Mucosa of descending colon (tissue), 3 donors: Measurements from ENCODE around the gene DNAI2. TPM values are rescaled to one million over a fixed set of nuclear protein-coding genes. Genes with fewer than 3 reads are reported as not detected.

ENCODE experiments used
- ATAC-seq: fragments of 200-7000 bp; cut with Tn5 transposase; one replicate; pipeline ENCODE4 v1.9.1; 2020; ENCODE audit warnings: mild to moderate bottlenecking, moderate library complexity
- DNase-seq, 3 donors: peaks; one replicate each; pipeline ENCODE4 v3.0.0-alpha.2; 2020
- H3K36me3 ChIP-seq: fragments of 200-600 bp; one replicate; pipeline ENCODE4 v1.8.0; 2021; ENCODE audit warnings: low read depth, mild to moderate bottlenecking
- H3K4me1 ChIP-seq: fragments of 200-600 bp; one replicate; pipeline ENCODE4 v1.8.0; 2021; ENCODE audit warnings: low read depth, mild to moderate bottlenecking
- H3K4me3 ChIP-seq: fragments of 200-600 bp; one replicate; pipeline ENCODE4 v1.8.0; 2021; ENCODE audit warnings: mild to moderate bottlenecking
- H3K9me3 ChIP-seq: fragments of 200-600 bp; one replicate; pipeline ENCODE4 v1.8.0; 2021; ENCODE audit warnings: mild to moderate bottlenecking
- intact Hi-C, 2 donors: fragments of 100-400 bp; cut with DNase I in 1 of 2; cut with micrococcal nuclease in 1 of 2; formaldehyde crosslinking; loops; one replicate each; pipeline versions ENCODE4 v1.11.0 to v1.11.1; 2022; cut with DNase I, micrococcal nuclease
- total RNA-seq, 3 donors: library from RNA; stranded (reverse); fragmentation: NEBNext Ultra II Directional in 2 of 3; extraction: Animal tissue kit (Norgen Biotek cat#: 25700) in 2 of 3; gene quantifications; one replicate each; pipeline versions ENCODE4 v1.2.1 to v1.2.4, GENCODE V29; 2021 to 2023
- TF ChIP-seq, protein P1 (sequence below): fragments of 200-600 bp; IDR thresholded peaks from one replicate; pipeline ENCODE4 v1.8.0; 2022; ENCODE audit warnings: antibody characterized with exemption, mild to moderate bottlenecking
- donor health status: DM: no; HTN: no; CAD: no; lungs with moderate emphysema.
- donor health status: DM: no; HTN: no; CAD: no.
- donor health status: DM: no; HTN: yes; CAD: no.

DNAI2 gene
- total RNA-seq, 3 donors from 2014 or later, result not detected

DNA sequence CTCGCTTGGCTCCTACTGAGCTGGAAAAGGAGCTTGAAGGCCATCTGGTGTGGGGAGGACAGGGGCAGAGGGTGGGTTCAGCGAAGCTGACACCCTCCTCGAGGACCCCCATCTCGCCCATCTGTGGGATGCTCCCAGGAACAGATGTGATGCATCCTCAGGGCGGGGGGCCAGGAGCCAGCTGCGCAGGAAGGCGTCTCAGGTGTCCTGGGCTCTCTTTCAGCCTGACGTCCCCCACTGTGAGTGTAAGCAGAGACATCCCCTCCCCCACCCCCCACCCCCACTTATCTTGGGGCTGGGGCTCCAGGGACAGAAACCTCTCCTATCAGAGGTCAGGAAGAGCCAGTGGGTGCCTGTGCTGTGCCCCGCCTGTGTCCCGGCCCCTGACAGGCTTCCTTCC lies 68.2 kb downstream of the DNAI2 start:
- Histone ChIP-seq H3K4me1 (no peaks in the 10 kb centered on the region), H3K4me3 (no peak overlapping the region), H3K36me3 (no peaks in the 10 kb centered on the region), H3K9me3 (no peaks in the 10 kb centered on the region)
- intact Hi-C loops, result no loop called here
- TF ChIP-seq, protein P1, sequence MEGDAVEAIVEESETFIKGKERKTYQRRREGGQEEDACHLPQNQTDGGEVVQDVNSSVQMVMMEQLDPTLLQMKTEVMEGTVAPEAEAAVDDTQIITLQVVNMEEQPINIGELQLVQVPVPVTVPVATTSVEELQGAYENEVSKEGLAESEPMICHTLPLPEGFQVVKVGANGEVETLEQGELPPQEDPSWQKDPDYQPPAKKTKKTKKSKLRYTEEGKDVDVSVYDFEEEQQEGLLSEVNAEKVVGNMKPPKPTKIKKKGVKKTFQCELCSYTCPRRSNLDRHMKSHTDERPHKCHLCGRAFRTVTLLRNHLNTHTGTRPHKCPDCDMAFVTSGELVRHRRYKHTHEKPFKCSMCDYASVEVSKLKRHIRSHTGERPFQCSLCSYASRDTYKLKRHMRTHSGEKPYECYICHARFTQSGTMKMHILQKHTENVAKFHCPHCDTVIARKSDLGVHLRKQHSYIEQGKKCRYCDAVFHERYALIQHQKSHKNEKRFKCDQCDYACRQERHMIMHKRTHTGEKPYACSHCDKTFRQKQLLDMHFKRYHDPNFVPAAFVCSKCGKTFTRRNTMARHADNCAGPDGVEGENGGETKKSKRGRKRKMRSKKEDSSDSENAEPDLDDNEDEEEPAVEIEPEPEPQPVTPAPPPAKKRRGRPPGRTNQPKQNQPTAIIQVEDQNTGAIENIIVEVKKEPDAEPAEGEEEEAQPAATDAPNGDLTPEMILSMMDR, result no peak
- DNase-seq (no peak), ATAC-seq (no peak)

DNA sequence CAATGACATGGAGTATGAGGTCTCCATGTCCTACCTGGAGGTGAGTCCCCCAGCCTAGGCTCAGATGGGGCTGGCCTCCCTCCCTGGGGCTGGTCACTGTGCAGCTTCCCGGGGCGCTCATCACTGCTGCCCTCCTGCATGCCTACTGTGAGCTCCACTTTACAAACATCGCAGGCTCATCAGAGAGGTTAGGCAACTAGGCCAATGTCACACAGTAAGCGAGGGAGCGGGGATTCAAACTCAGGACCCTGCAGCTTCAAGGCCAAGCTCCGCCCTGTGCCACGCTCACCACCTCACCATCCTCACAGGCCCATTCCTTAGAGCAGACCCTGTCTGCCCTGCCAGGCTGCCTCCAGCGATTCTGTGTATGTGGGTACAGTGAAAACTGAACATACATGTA lies 69.1 kb downstream of the DNAI2 start:
- H3K4me3 ChIP-seq, result no peak overlapping the region
- ATAC-seq (no peak), DNase-seq (no peak)
- intact Hi-C loops, result no loop called here
- TF ChIP-seq, protein P1, result no peak
- no peaks in the 10 kb centered on the region for H3K4me1 ChIP-seq
- H3K9me3 ChIP-seq, result no peaks in the 10 kb centered on the region
- no peaks in the 10 kb centered on the region for H3K36me3 ChIP-seq

DNA sequence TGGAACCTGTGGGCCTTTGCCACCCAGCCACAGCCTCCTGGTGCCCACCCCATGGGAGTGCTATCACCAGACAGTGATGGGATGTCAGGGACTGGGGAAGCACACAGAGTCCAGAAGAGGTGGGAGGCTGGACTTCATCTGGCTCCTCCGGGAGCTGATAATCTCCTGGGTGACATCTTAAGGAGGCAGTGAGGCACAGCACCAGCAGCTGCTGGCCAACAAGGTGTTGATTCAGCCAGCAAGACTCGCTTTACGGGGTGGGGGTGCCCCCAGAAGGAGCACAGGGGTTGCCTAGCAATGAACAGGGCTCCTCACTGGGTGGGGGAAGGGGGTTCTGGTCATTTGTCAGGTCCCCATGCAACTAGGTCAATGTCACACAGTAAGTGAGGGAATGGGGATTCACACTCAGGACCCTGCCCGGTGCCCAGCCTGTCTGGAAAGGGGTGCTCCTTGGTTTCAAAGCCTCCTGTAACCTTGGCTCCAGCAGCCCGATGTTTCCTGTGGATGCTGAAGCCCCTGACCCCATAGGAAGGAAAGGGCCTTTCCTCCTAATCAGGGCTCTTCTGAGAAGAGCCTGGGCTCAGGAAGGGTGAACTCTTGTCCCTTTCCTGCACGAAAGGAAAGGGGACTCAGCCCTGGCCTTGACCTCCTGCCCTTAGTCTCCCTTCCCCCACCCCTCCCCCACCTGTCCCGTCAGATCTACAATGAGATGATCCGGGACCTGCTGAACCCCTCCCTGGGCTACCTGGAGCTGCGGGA lies 69.7 kb downstream of the DNAI2 start:
- DNase-seq (no peak), ATAC-seq (no peak)
- no peaks in the 10 kb centered on the region for H3K9me3 ChIP-seq
- intact Hi-C loops, result no loop called here
- TF ChIP-seq, protein P1, result no peak
- H3K4me3 ChIP-seq, result no peak overlapping the region
- no peaks in the 10 kb centered on the region for H3K36me3 ChIP-seq
- H3K4me1 ChIP-seq, result no peaks in the 10 kb centered on the region

DNA sequence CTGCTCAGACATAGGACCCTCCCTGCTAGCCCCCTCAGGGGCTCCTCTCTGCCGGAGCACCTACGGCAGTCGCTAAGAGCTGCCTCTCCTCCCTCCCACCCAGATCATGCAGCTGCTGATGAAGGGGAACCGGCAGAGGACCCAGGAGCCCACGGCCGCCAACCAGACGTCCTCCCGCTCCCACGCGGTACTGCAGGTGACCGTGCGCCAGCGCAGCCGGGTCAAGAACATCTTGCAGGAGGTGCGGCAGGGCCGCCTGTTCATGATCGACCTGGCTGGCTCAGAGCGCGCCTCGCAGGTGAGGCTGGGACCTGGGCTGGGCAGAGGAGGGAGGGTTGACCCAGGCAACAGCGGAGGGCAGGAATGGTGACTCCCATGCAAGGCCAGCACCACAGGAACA lies 70.6 kb downstream of the DNAI2 start:
- TF ChIP-seq, protein P1, result no peak
- Histone ChIP-seq H3K4me1 (no peaks in the 10 kb centered on the region), H3K9me3 (no peaks in the 10 kb centered on the region), H3K36me3 (no peaks in the 10 kb centered on the region), H3K4me3 (no peak overlapping the region)
- ATAC-seq (no peak), DNase-seq (no peak)
- intact Hi-C loops, result no loop called here

DNA sequence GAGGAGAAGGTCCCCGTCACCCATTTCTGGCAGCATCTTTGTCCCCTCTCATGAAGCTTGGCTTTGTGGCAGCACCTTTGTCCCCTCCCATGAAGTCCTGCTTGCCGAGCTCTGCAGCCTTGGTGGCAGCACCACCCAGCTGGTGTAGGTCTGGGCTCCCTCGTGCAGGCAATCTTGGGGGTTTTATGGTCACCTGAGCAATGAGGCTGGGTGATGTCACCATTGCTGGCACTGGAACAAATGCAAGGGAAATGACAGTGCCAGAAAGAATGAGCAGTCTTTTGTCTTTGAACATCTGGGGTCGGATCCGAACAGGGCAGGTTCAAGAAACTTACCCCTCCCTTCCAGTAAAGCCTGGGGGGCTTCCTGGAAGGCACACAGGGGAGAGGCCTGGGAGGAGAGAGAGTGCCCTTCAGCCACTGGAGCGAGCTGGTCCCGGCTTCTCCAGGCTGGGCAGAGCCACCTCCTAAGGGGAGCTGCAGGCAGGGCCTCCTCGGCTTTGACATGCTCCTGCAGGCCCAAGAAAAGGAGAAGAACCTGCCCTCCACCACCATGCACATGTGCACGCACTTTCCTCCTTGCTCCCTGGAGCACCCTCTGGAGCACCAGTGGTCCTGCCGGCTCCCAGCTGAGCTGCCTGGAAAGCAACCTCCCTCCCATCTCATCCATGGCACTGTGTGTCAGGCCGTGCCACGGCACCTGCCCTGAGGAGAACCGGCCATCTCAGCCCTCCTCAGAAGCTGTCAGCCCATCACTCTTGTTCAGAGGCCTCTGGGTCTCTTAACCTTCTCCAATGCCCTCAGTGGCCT lies 71.6 kb downstream of the DNAI2 start:
- H3K4me3 ChIP-seq, result no peak overlapping the region
- DNase-seq (no peak), ATAC-seq (no peak)
- intact Hi-C loops, result no loop called here
- H3K4me1 ChIP-seq, result no peaks in the 10 kb centered on the region
- no peaks in the 10 kb centered on the region for H3K36me3 ChIP-seq
- no peaks in the 10 kb centered on the region for H3K9me3 ChIP-seq
- TF ChIP-seq, protein P1, result no peak
